SK-N-MC (cell line): ENCODE measurements around the gene ANKDD1A.

Experiments
- DNase-seq: peaks from one replicate; pipeline ENCODE4 v3.0.0-alpha.2; 2011; ENCODE audit warnings: low read depth, low spot score
- H3K27ac ChIP-seq: fragments of 200-600 bp; sonication (generic); 2 replicates; pipeline ENCODE4 v1.5.1; 2016; ENCODE audit warnings: mixed run types
- H3K36me3 ChIP-seq: fragments of 200-600 bp; sonication (generic); 2 replicates; pipeline ENCODE4 v1.6.1; 2017; ENCODE audit warnings: antibody characterized with exemption, low read length, mixed read lengths; ENCODE audit not compliant: insufficient read depth
- H3K4me3 ChIP-seq: fragments of 200-600 bp; sonication (generic); 2 replicates; pipeline ENCODE4 v1.5.1; 2016
- H3K9ac ChIP-seq: fragments of 200-600 bp; sonication (generic); 2 replicates; pipeline ENCODE4 v1.8.0; 2017; ENCODE audit warnings: mixed run types, mixed read lengths; ENCODE audit not compliant: insufficient read length
- H3K9me3 ChIP-seq: fragments of 200-600 bp; sonication (generic); 2 replicates; pipeline ENCODE4 v1.6.1; 2017; ENCODE audit warnings: low read depth, mild to moderate bottlenecking, antibody characterized with exemption, low read length, moderate library complexity, mixed read lengths
- EZH2 ChIP-seq: fragments of 200-600 bp; sonication (generic); IDR thresholded peaks from one replicate; pipeline ENCODE4 v1.6.1; 2017; ENCODE audit warnings: antibody characterized with exemption
- FOXP2 ChIP-seq: optimal IDR thresholded peaks from 2 replicates; pipeline ENCODE3; 2011; ENCODE audit warnings: mild to moderate bottlenecking, moderate library complexity; ENCODE audit not compliant: insufficient read depth; ENCODE audit errors: extremely low read length, control extremely low read depth
- POLR2AphosphoS5 ChIP-seq: IDR thresholded peaks from 2 replicates; pipeline ENCODE4 v1.6.1; 2012; ENCODE audit warnings: mild to moderate bottlenecking, low read depth, low read length, borderline replicate concordance

ANKDD1A gene

DNA sequence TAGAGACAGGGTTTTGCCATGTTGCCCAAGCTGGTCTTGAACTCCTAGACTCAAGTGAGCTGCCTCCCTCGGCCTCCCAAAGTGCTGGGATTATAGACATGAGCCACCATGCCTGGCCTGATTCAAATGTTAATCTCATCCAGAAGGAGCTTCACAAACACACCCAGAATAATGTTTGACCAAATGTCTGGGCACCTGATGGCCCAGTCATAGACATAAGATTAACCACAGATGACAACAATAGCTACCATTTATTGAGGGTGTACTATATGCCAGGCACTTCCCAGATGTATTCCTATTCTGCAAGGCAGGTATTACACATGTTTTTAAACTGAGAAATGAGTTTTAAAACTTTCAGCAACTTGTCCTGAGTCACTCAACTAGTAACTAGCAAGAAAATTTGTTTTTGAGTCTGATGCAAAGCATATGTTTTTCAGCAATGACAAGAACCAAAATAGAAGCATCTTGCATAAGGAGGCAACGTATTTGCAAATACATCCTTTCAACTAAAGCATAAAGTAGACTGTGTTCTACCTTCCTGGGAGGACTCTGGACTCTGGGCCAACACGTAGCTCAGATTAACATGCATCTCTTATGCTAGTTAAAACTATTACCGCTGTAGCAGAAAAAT, 86.2 kb downstream of the ANKDD1A start:
- DNase-seq: no peak
- Histone ChIP-seq H3K27ac (no peak overlapping the region), H3K4me3 (no peak overlapping the region), H3K9me3 (no peaks in the 10 kb centered on the region), H3K36me3 (no peaks in the 10 kb centered on the region), H3K9ac (no peak overlapping the region)
- no peak for TF ChIP-seq POLR2AphosphoS5

DNA sequence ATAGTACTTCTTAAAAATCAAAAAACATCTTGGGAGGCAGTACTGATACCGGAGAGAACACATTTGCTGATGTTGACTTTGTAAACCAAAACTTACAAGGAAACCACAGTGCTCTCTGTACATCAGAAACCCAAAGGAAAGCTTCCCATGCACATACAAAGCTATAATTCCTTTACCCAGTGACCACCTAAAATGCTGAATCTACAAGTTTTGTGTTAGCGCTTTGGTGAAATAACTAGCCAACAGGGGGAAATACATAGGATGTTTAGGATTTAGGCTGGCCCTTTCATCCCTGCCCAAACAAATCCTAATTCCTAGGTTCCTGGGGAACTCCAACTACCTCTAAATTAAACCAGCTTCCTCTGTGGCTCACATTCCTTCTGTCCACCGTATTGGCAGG, 93.3 kb downstream of the ANKDD1A start:
- no peak overlapping the region for H3K4me3 ChIP-seq
- TF ChIP-seq FOXP2: no peak
- TF ChIP-seq EZH2: no peak
- no peak for TF ChIP-seq POLR2AphosphoS5
- no peak overlapping the region for H3K27ac ChIP-seq
- H3K36me3 ChIP-seq: no peaks in the 10 kb centered on the region
- no peak for DNase-seq
- H3K9me3 ChIP-seq: no peaks in the 10 kb centered on the region
- no peak overlapping the region for H3K9ac ChIP-seq

DNA sequence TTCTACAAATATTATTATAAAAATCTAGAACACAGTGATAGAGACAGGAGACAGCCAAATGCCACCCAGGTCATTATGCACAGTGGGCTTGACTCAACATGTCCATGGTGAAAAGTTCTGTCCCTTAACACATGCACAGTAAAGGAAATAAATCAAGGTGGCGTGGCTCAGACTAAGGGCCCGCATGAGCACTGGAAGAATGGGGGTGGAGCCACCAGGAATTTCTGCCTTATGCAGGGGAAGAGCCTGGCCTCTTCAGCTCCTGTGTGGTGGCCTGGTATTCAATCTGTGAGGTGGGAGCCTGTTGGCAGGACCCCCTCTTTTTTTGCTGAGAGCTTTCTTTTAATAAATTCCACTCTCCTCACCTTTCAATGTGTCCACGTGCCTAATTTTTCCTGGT, 95.2 kb downstream of the ANKDD1A start:
- TF ChIP-seq FOXP2 (no peak), POLR2AphosphoS5 (no peak), EZH2 (no peak)

More for the DNA sequence above, 95.2 kb downstream of the ANKDD1A start:
- no peak for DNase-seq
- Histone ChIP-seq H3K4me3 (no peak overlapping the region), H3K9me3 (no peaks in the 10 kb centered on the region), H3K27ac (no peak overlapping the region), H3K9ac (no peak overlapping the region), H3K36me3 (no peaks in the 10 kb centered on the region)
